HepG2 (cell line): Measurements from ENCODE around the gene KIAA2012. TPM values are rescaled to one million over a fixed set of nuclear protein-coding genes. Genes with fewer than 3 reads are reported as not detected.

Experiments used
- ATAC-seq: fragments of 200-7000 bp; cut with Tn5 transposase; 3 replicates; pipeline ENCODE4 v1.9.1; 2020; ENCODE audit warnings: mild to moderate bottlenecking, moderate library complexity
- BruUV-seq: library from RNA; stranded (reverse); fragments of 400-500 nt; replicated peaks from 2 replicates; lab custom pipeline; 2021; lab: Mats Ljungman, UMichigan
- CTCF ChIA-PET: fragments of 300-600 bp; formaldehyde crosslinking; extraction: SDS; loops from one replicate; lab custom pipeline; 2021; ENCODE audit warnings: low total read pairs, inconsistent platforms, low intra/inter-chr PET ratio; lab: Yijun Ruan, JAX
- POLR2A ChIA-PET: fragments of 350-600 bp; sonication (Branson Sonifier 250); formaldehyde crosslinking; loops from one replicate; lab custom pipeline; 2020; ENCODE audit warnings: antibody characterized with exemption, inconsistent platforms; lab: Yijun Ruan, JAX
- DNase-seq: peaks from one replicate; pipeline ENCODE4 v3.0.0-alpha.2; 2015; ENCODE audit warnings: low spot score
- FAIRE-seq: peaks from 3 replicates; lab custom pipeline; 2011; peaks lifted over from hg19 to GRCh38; lab: Jason Lieb, UNC
- H2AFZ ChIP-seq: one replicate; pipeline ENCODE4 v1.6.1; 2011; ENCODE audit warnings: low read length, inconsistent platforms
- H3K27ac ChIP-seq: fragments of 300-600 bp; 3 replicates; pipeline ENCODE4 v1.8.0; 2011; ENCODE audit warnings: mixed run types, mild to moderate bottlenecking, mixed read lengths, low read length, inconsistent platforms; ENCODE audit not compliant: insufficient read depth; ENCODE audit errors: extremely low read length
- H3K27me3 ChIP-seq, 2 experiments: fragments of 200-600 bp in 1 of 2; 2 replicates in 1 of 2; 3 replicates in 1 of 2; pipeline versions ENCODE4 v1.6.0 to v1.8.0; 2011; ENCODE audit warnings: low read length in 2 of 2, mild to moderate bottlenecking in 2 of 2, moderate library complexity in 2 of 2, inconsistent platforms in 1 of 2; ENCODE audit not compliant: insufficient read depth in 2 of 2, control insufficient read depth in 1 of 2
- H3K36me3 ChIP-seq, 2 experiments: fragments of 200-600 bp in 1 of 2; replicated peaks in 1 of 2; 2 replicates in 1 of 2; 3 replicates in 1 of 2; pipeline versions ENCODE4 v1.5.1 to v1.8.0; 2011; ENCODE audit warnings: low read length in 2 of 2, inconsistent platforms in 1 of 2; ENCODE audit not compliant: insufficient read depth in 2 of 2, control insufficient read depth in 1 of 2
- H3K4me1 ChIP-seq: 2 replicates; pipeline ENCODE4 v1.5.1; 2012; ENCODE audit warnings: low read length, inconsistent platforms; ENCODE audit not compliant: insufficient read depth
- H3K4me2 ChIP-seq: 2 replicates; pipeline ENCODE4 v1.6.0; 2011; ENCODE audit warnings: low read depth, low read length, inconsistent platforms
- H3K4me3 ChIP-seq, 3 experiments: fragments of 200-600 bp in 1 of 3; sonication (generic), shearing (Covaris generic) in 1 of 3; replicated peaks in 1 of 3; 2 replicates each; pipeline ENCODE4 v1.5.1; 2011 to 2016; ENCODE audit warnings: low read length in 3 of 3, inconsistent platforms in 2 of 3, low read depth in 2 of 3, mild to moderate bottlenecking in 2 of 3, control low read depth in 1 of 3, mixed read lengths in 1 of 3; ENCODE audit not compliant: insufficient read depth in 1 of 3
- H3K79me2 ChIP-seq: one replicate; pipeline ENCODE4 v1.6.1; 2011; ENCODE audit warnings: low read length, inconsistent platforms; ENCODE audit not compliant: insufficient read depth
- H3K9ac ChIP-seq: 2 replicates; pipeline ENCODE4 v1.6.0; 2011; ENCODE audit warnings: mild to moderate bottlenecking, low read depth, low read length, inconsistent platforms; ENCODE audit not compliant: insufficient read depth
- H3K9me3 ChIP-seq: 2 replicates; pipeline ENCODE4 v1.5.1; 2012; ENCODE audit warnings: mild to moderate bottlenecking, low read length
- H4K20me1 ChIP-seq: 2 replicates; pipeline ENCODE4 v1.6.0; 2011; ENCODE audit warnings: inconsistent platforms, mild to moderate bottlenecking, low read length, moderate library complexity; ENCODE audit not compliant: insufficient read depth
- CBX2 ChIP-seq, 2 experiments: fragments of 200-600 bp in 1 of 2; sonication (generic); formaldehyde crosslinking in 1 of 2; IDR thresholded peaks; 2 replicates each; pipeline versions ENCODE4 v1.7.0 to v1.8.1; 2018 to 2022; ENCODE audit warnings: low read depth in 2 of 2, low read length in 1 of 2, mild to moderate bottlenecking in 1 of 2, missing genetic modification reagents in 1 of 2
- GLMP ChIP-seq: sonication (generic); formaldehyde crosslinking; IDR thresholded peaks from 2 replicates; pipeline ENCODE4 v1.9.0; 2021; ENCODE audit warnings: missing genetic modification reagents, mild to moderate bottlenecking, borderline replicate concordance
- HES4 ChIP-seq: sonication (generic); formaldehyde crosslinking; IDR thresholded peaks from 2 replicates; pipeline ENCODE4 v1.9.0; 2021; ENCODE audit warnings: mild to moderate bottlenecking, missing genetic modification reagents, borderline replicate concordance
- KAT8 ChIP-seq: IDR thresholded peaks from 2 replicates; pipeline ENCODE4 v1.6.1; 2016; ENCODE audit warnings: missing genetic modification reagents, missing compliant biosample characterization
- SMARCE1 ChIP-seq: fragments of 450-650 bp; IDR thresholded peaks from 2 replicates; pipeline ENCODE4 v1.6.1; 2017; ENCODE audit warnings: borderline replicate concordance
- SP5 ChIP-seq: IDR thresholded peaks from 2 replicates; pipeline ENCODE4 v1.6.1; 2016; ENCODE audit warnings: low read depth, borderline replicate concordance
- ZFP37 ChIP-seq: sonication (generic); formaldehyde crosslinking; IDR thresholded peaks from 2 replicates; pipeline ENCODE4 v1.4.0; 2020; ENCODE audit warnings: missing genetic modification reagents, borderline replicate concordance
- ZNF773 ChIP-seq: sonication (generic); formaldehyde crosslinking; IDR thresholded peaks from 2 replicates; pipeline ENCODE4 v1.4.0; 2020; ENCODE audit warnings: missing genetic modification reagents, borderline replicate concordance
- in situ Hi-C: cut with HindIII; loops from 2 replicates; pipeline ENCODE4 v1.10.0; 2017; ENCODE audit warnings: low pct_unique_long_range_greater_than_20kb; ENCODE audit not compliant: extremely low pct_ligation_motif_present
- intact Hi-C: fragments of 100-400 bp; cut with micrococcal nuclease; formaldehyde crosslinking; loops from one replicate; pipeline ENCODE4 v1.10.0; 2022; ENCODE audit not compliant: unreplicated experiment
- polyA plus RNA-seq, 8 experiments: library from polyadenylated mRNA; depleted of rRNA in 3 of 8; stranded (reverse) in 7 of 8; unstranded in 1 of 8; fragments of >200 nt; fragmentation: Illumina TruSeq in 4 of 8; extraction: Trizol in 4 of 8; gene quantifications; 2 replicates each; pipeline versions ENCODE4 v1.2.1 to v1.2.3, GENCODE V29; 2011 to 2016; ENCODE audit warnings: low read depth in 4 of 8, missing spikeins in 1 of 8, mixed read lengths in 1 of 8; ENCODE audit not compliant: insufficient read depth in 1 of 8
- total RNA-seq, 5 experiments: library from RNA; depleted of rRNA; stranded (reverse); fragments of >200 nt; fragmentation: Illumina TruSeq; extraction: Trizol; gene quantifications; 2 replicates each; pipeline ENCODE4 v1.2.3, GENCODE V29; 2016; ENCODE audit warnings: low read depth in 1 of 5

KIAA2012 gene
- total and polyA plus RNA-seq, 2 of the 13 experiments (the other 11 are each of a cell fraction or from before 2014, with no cell fraction given): not detected

GRCh38 chr2:202204855-202205254 lies 131.8 kb downstream of the KIAA2012 start (continued):
- TF ChIP-seq GLMP (CRISPR knock-in tag) (no peak), SMARCE1 (no peak)

GRCh38 chr2:202208526-202208925 lies 135.5 kb downstream of the KIAA2012 start:
- Histone ChIP-seq H3K79me2 (no peaks in the 10 kb centered on the region), H3K27ac (no peak overlapping the region), H3K36me3 (peaks cover 14 to 56% of the 10 kb centered on the region in 2 experiments; a peak in 4 of 5 replicates), H3K4me3 (no peak overlapping the region), H3K4me1 (no peaks in the 10 kb centered on the region), H3K9me3 (no peaks in the 10 kb centered on the region), H3K9ac (no peak overlapping the region), H3K27me3 (no peaks in the 10 kb centered on the region), H3K4me2 (no peak overlapping the region), H2AFZ (no peak overlapping the region), H4K20me1 (0 out of 2 replicates have a peak, but pooled peaks cover 4% of the 10 kb centered on the region)
- POLR2A ChIA-PET: no interaction called here
- TF ChIP-seq HES4 (CRISPR knock-in tag) (no peak), ZFP37 (no peak), ZNF773 (no peak), KAT8 (no peak), SP5 (no peak), CBX2 (IDR thresholded peaks at IDR 0.05; ENCODE audit: low read depth, low read length) (no peak), CBX2 (CRISPR knock-in tag; IDR thresholded peaks at IDR 0.05; ENCODE audit: low read depth) (no peak)
- in situ Hi-C loops: no loop called here
- ATAC-seq: no peak
- DNase-seq: no peak
- no TSS peak for BruUV-seq
- CTCF ChIA-PET: no interaction called here
- intact Hi-C loops: no loop called here
- no peak for FAIRE-seq
